Osteocyte (in vitro differentiated cells): ENCODE measurements around the gene COMMD10. TPM values are rescaled to one million over a fixed set of nuclear protein-coding genes. Genes with fewer than 3 reads are reported as not detected.

Experiments used
- DNase-seq: peaks from one replicate; pipeline ENCODE4 v3.0.0; 2021; ENCODE audit warnings: mixed read lengths; ENCODE audit not compliant: unreplicated experiment; ENCODE audit errors: extremely low spot score
- H3K27ac Mint-ChIP-seq: one replicate; pipeline ENCODE4 v1.8.0; 2021; ENCODE audit warnings: mild to moderate bottlenecking, mixed read lengths; ENCODE audit not compliant: unreplicated experiment
- H3K27me3 Mint-ChIP-seq: one replicate; pipeline ENCODE4 v1.8.0; 2021; ENCODE audit warnings: mixed read lengths; ENCODE audit not compliant: unreplicated experiment
- H3K36me3 Mint-ChIP-seq: one replicate; pipeline ENCODE4 v1.8.0; 2021; ENCODE audit warnings: mixed read lengths; ENCODE audit not compliant: unreplicated experiment
- H3K4me1 Mint-ChIP-seq: one replicate; pipeline ENCODE4 v1.8.0; 2021; ENCODE audit warnings: mixed read lengths; ENCODE audit not compliant: unreplicated experiment
- H3K4me3 Mint-ChIP-seq: one replicate; pipeline ENCODE4 v1.8.0; 2021; ENCODE audit warnings: mild to moderate bottlenecking, moderate library complexity, mixed read lengths; ENCODE audit not compliant: unreplicated experiment
- H3K9me3 Mint-ChIP-seq: one replicate; pipeline ENCODE4 v1.8.0; 2021; ENCODE audit warnings: mixed read lengths; ENCODE audit not compliant: unreplicated experiment
- total RNA-seq: library from RNA; stranded (reverse); gene quantifications from 2 replicates; pipeline ENCODE4 v1.2.1, GENCODE V29; 2021
- TF ChIP-seq, protein P1 (sequence below): fragments of 200-600 bp; sonication (generic); IDR thresholded peaks from 2 replicates; pipeline ENCODE4 v1.5.0; 2021; ENCODE audit warnings: antibody characterized with exemption, mild to moderate bottlenecking, moderate library complexity

COMMD10 gene
- total RNA-seq, 1 donor from 2014 or later: 21.2 TPM

DNA sequence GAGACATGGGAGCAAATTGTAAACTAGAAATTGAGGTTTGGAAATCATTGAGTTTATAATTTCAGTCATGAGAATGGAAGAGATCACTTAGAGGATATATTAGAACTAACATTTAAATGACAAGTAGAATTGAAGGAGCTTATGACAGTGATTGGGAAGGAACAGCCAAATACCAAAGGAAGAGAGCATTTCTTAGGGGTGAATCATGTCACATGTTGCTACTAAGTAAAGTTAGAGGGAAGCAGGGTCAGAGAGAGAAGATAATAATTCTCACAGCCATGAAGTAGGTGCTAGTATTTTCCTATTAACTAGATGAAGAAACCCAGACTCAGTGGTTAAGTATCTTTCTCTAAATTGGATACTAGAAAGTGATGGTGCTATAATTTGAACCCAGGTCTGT lies 59.3 kb downstream of the COMMD10 start:
- TF ChIP-seq, protein P1, sequence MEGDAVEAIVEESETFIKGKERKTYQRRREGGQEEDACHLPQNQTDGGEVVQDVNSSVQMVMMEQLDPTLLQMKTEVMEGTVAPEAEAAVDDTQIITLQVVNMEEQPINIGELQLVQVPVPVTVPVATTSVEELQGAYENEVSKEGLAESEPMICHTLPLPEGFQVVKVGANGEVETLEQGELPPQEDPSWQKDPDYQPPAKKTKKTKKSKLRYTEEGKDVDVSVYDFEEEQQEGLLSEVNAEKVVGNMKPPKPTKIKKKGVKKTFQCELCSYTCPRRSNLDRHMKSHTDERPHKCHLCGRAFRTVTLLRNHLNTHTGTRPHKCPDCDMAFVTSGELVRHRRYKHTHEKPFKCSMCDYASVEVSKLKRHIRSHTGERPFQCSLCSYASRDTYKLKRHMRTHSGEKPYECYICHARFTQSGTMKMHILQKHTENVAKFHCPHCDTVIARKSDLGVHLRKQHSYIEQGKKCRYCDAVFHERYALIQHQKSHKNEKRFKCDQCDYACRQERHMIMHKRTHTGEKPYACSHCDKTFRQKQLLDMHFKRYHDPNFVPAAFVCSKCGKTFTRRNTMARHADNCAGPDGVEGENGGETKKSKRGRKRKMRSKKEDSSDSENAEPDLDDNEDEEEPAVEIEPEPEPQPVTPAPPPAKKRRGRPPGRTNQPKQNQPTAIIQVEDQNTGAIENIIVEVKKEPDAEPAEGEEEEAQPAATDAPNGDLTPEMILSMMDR: no peak
- H3K36me3 Mint-ChIP-seq: peaks cover 4% of the 10 kb centered on the region
- DNase-seq: no peak
- no peaks in the 10 kb centered on the region for H3K4me1 Mint-ChIP-seq
- H3K27ac Mint-ChIP-seq: no peak overlapping the region
- H3K9me3 Mint-ChIP-seq: peaks cover 7% of the 10 kb centered on the region
- H3K4me3 Mint-ChIP-seq: no peak overlapping the region
- H3K27me3 Mint-ChIP-seq: no peaks in the 10 kb centered on the region

DNA sequence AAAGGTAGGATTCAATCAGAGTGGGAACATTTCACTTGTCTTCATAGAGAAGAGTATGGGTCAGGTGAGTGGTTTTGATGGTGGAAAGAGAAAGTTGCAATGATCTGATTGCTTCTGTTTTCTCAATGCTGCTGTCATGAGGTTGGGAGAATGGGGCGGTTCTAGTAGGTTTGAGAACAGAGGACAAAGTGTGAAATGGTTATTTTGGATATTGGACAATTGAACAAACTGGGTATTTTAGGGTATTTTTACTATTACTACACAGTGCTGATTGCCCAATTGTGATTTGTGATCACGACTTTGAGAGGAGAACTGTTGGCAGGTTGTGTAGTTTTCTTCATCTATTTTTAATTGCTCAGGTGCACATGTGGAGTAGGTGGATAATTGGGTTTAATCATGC lies 60.2 kb downstream of the COMMD10 start:
- Mint-ChIP-seq H3K27me3 (no peaks in the 10 kb centered on the region), H3K27ac (no peak overlapping the region), H3K9me3 (peaks cover 7% of the 10 kb centered on the region), H3K4me1 (no peaks in the 10 kb centered on the region), H3K36me3 (peaks cover 4% of the 10 kb centered on the region), H3K4me3 (no peak overlapping the region)
- TF ChIP-seq, protein P1: no peak
- no peak for DNase-seq

- no peaks in the 10 kb centered on the region for H3K4me1 Mint-ChIP-seq
- no peak for DNase-seq
- H3K27me3 Mint-ChIP-seq: no peaks in the 10 kb centered on the region
- peaks cover 4% of the 10 kb centered on the region for H3K36me3 Mint-ChIP-seq
- H3K9me3 Mint-ChIP-seq: peaks cover 7% of the 10 kb centered on the region
- H3K4me3 Mint-ChIP-seq: no peak overlapping the region
- H3K27ac Mint-ChIP-seq: no peak overlapping the region
- TF ChIP-seq, protein P1: no peak
These were observed 60.6 kb downstream of the COMMD10 start for GRCh38 chr5:116145416-116145815.

DNA sequence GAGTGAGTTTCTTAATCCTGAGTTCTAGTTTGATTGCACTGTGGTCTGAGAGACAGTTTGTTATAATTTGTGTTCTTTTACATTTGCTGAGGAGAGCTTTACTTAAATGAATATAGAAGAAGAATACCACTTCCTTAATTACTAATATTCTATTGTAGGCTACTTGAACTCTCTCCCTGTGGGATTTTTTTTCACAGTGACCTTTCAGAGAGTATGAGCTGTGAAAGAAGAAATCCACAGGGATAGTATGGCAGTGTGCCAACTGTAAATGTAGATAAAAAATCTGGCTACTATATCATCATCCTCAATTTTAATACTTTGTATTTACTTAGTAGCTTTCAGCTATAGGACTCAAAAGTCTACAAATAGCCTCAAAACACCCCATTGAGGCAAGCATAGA lies 67.3 kb downstream of the COMMD10 start:
- no peaks in the 10 kb centered on the region for H3K27me3 Mint-ChIP-seq
- H3K4me3 Mint-ChIP-seq: no peak overlapping the region
- TF ChIP-seq, protein P1: no peak
- DNase-seq: no peak
- H3K27ac Mint-ChIP-seq: no peak overlapping the region
- no peaks in the 10 kb centered on the region for H3K9me3 Mint-ChIP-seq
- H3K4me1 Mint-ChIP-seq: no peaks in the 10 kb centered on the region
- peaks cover 1% of the 10 kb centered on the region for H3K36me3 Mint-ChIP-seq

GRCh38 chr5:116153687-116154174 lies 68.9 kb downstream of the COMMD10 start:
- Mint-ChIP-seq H3K27me3 (no peaks in the 10 kb centered on the region), H3K4me1 (no peaks in the 10 kb centered on the region), H3K27ac (no peak overlapping the region), H3K9me3 (no peaks in the 10 kb centered on the region), H3K4me3 (no peak overlapping the region), H3K36me3 (peaks cover 1% of the 10 kb centered on the region)
- DNase-seq: no peak
- TF ChIP-seq, protein P1: no peak
